ENCODE measurements around the gene DGLUCY. TPM values are rescaled to one million over a fixed set of nuclear protein-coding genes. Genes with fewer than 3 reads are reported as not detected.

DGLUCY gene
- total RNA-seq, 1 experiment from 2014 or later, result 67.0 TPM

GRCh38 chr14:91112194-91112593 is 1.7 kb upstream of the DGLUCY start:
- Histone ChIP-seq H3K36me3 (ENCODE audit: control insufficient read depth in 1 of 2, insufficient read depth in 2 of 2, low read length in 2 of 2) (peaks cover 0 to 3% of the 10 kb centered on the region in 2 experiments; a peak in 1 of 4 replicates), H3K9me2 (ENCODE audit: insufficient read depth) (no peaks in the 10 kb centered on the region), H3K4me1 (ENCODE audit: control insufficient read depth in 1 of 2, insufficient read depth in 2 of 2, low read length in 2 of 2) (peaks cover 24 to 53% of the 10 kb centered on the region in 2 experiments), H3K4me2 (ENCODE audit: low read length) (no peak overlapping the region), H3K9me3 (ENCODE audit: control insufficient read depth in 1 of 2, insufficient read depth in 1 of 2, low read depth in 1 of 2, low read length in 2 of 2) (no peaks in the 10 kb centered on the region), H3K4me3 (replicated peaks in 1 of 2; ENCODE audit: low read depth in 1 of 2, low read length in 2 of 2) (no peak overlapping the region), H3K27me3 (ENCODE audit: insufficient read depth, low read length) (no peaks in the 10 kb centered on the region), H3K79me2 (ENCODE audit: insufficient read depth, low read length) (peaks cover 29% of the 10 kb centered on the region), H3K9ac (ENCODE audit: low read length) (no peak overlapping the region), H4K20me1 (ENCODE audit: insufficient read depth) (no peaks in the 10 kb centered on the region), H2AFZ (ENCODE audit: low read depth, low read length, poor library complexity, severe bottlenecking) (no peak overlapping the region), H3K27ac (ENCODE audit: low read depth, low read length) (no peak overlapping the region)
- intact Hi-C loops (cut with micrococcal nuclease), result no loop called here
- CTCF ChIA-PET, result no interaction called here
- no peak for TF ChIP-seq SRF (IDR thresholded peaks at IDR 0.05; ENCODE audit: low read depth)
- TF ChIP-seq EZH2 (IDR thresholded peaks at IDR 0.05), result no peak
- TF ChIP-seq RAD21 (IDR thresholded peaks at IDR 0.05; ENCODE audit: low read depth), result no peak
- no peak for TF ChIP-seq POLR2A (IDR thresholded peaks at IDR 0.05; ENCODE audit: borderline replicate concordance, extremely low read depth, insufficient read depth, insufficient read length)
- no peak for TF ChIP-seq YY1 (IDR thresholded peaks at IDR 0.05; ENCODE audit: extremely low read depth, insufficient replicate concordance, low read depth, low read length)
- no peak for TF ChIP-seq JUND (IDR thresholded peaks at IDR 0.05)
- no peak for TF ChIP-seq ELF1 (IDR thresholded peaks at IDR 0.05; ENCODE audit: borderline replicate concordance, low read depth)
- no peak for TF ChIP-seq ATF3 (IDR thresholded peaks at IDR 0.05)
- no peak for TF ChIP-seq EZH2phosphoT487 (IDR thresholded peaks at IDR 0.05; ENCODE audit: borderline replicate concordance)
- no peak for TF ChIP-seq CBX3 (IDR thresholded peaks at IDR 0.05; ENCODE audit: low read depth)
- TF ChIP-seq ZFX (IDR thresholded peaks at IDR 0.05), result no peak
- TF ChIP-seq CEBPB (IDR thresholded peaks at IDR 0.05; ENCODE audit: low read depth), result no peak
- no peak for TF ChIP-seq CTCF (IDR thresholded peaks at IDR 0.05 in 2 of 3, conservative IDR thresholded peaks at IDR 0.05 in 1 of 3; ENCODE audit: borderline replicate concordance in 1 of 3, insufficient read depth in 1 of 3, low read depth in 2 of 3, low read length in 2 of 3)
- TF ChIP-seq SP1 (IDR thresholded peaks at IDR 0.05; ENCODE audit: low read depth), result no peak
- TF ChIP-seq FOSL1 (IDR thresholded peaks at IDR 0.05; ENCODE audit: low read depth), result no peak
- no peak for TF ChIP-seq REST (IDR thresholded peaks at IDR 0.05; ENCODE audit: low read depth)
- TF ChIP-seq EGR1 (IDR thresholded peaks at IDR 0.05; ENCODE audit: low read depth), result no peak
- RAD21 ChIA-PET (ENCODE audit: low non-redundant PET in 1 of 2, low total read pairs in 2 of 2, uncharacterized antibody in 2 of 2, unreplicated experiment in 2 of 2), result no interaction called here
- DNase-seq (ENCODE audit: low read depth, low spot score) (no peak), ATAC-seq (no peak)
- no TSS peak for BruUV-seq (replicated peaks)
- POLR2A ChIA-PET, result no interaction called here
